ENCODE measurements around the gene EPHA4. TPM values are rescaled to one million over a fixed set of nuclear protein-coding genes. Genes with fewer than 3 reads are reported as not detected.

Gene EPHA4
- total RNA-seq, 1 donor from 2014 or later: 31.9 TPM

DNA sequence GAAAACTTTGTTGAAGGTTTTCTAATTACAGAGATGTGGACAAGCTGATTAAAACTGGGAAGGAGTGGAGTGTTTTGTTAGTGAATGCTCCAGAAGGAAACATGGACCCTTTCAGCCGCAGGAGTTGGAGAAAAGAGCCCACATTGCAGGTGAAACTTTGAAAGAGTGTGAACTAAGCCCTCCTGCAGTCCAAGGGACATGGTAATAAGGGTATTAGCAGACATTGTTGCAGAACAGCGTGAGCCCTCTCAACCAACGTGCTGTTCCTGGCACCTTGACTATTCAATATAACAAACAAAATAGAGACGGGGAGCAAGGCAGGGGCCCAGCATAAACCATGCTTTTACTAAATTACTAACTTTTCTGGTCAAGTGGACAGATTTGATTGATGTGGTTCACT is 122.7 kb downstream of the EPHA4 start:
- Histone ChIP-seq H3K4me3 (no peak overlapping the region), H3K4me1 (peaks cover 14% of the 10 kb centered on the region), H3K27ac (no peak overlapping the region), H3K9me3 (no peaks in the 10 kb centered on the region), H3K36me3 (no peaks in the 10 kb centered on the region), H3K27me3 (no peaks in the 10 kb centered on the region)
- DNase-seq (no peak), ATAC-seq (no peak)
- intact Hi-C loops (cut with DNase I): no loop called here
- TF ChIP-seq, protein P1, sequence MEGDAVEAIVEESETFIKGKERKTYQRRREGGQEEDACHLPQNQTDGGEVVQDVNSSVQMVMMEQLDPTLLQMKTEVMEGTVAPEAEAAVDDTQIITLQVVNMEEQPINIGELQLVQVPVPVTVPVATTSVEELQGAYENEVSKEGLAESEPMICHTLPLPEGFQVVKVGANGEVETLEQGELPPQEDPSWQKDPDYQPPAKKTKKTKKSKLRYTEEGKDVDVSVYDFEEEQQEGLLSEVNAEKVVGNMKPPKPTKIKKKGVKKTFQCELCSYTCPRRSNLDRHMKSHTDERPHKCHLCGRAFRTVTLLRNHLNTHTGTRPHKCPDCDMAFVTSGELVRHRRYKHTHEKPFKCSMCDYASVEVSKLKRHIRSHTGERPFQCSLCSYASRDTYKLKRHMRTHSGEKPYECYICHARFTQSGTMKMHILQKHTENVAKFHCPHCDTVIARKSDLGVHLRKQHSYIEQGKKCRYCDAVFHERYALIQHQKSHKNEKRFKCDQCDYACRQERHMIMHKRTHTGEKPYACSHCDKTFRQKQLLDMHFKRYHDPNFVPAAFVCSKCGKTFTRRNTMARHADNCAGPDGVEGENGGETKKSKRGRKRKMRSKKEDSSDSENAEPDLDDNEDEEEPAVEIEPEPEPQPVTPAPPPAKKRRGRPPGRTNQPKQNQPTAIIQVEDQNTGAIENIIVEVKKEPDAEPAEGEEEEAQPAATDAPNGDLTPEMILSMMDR (IDR thresholded peaks at IDR 0.05): no peak

DNA sequence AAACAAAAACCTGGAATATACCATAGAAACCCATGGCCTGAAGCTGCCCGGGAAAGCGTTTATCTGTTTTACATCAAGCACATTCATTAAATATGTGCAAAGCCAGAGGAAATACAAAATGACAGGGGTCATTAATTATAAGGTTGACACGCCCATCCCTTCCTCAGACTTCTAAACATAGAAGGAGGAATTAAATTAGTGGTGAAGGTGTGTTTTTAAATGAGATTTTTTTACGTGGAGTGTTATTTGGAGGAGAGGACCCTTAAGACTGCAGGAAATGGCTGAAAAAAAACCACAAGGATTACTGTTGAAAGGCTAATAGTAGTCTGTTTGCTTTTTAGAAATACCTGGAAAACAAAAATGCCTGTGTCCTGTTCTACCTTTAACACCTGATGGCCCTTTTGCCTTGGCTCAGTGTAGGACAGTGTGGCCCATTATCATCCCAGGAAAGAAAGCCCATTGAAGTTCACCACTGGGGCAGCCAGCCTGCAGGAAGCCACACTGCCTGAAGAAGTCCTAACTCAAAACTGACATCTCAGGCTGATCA is 123.2 kb downstream of the EPHA4 start:
- intact Hi-C loops (cut with DNase I): no loop called here
- H3K4me1 ChIP-seq: peaks cover 14% of the 10 kb centered on the region
- H3K4me3 ChIP-seq: no peak overlapping the region
- no peaks in the 10 kb centered on the region for H3K27me3 ChIP-seq
- ATAC-seq (no peak), DNase-seq (no peak)
- H3K9me3 ChIP-seq: no peaks in the 10 kb centered on the region
- H3K27ac ChIP-seq: no peak overlapping the region
- no peaks in the 10 kb centered on the region for H3K36me3 ChIP-seq
- TF ChIP-seq, protein P1 (IDR thresholded peaks at IDR 0.05): no peak

DNA sequence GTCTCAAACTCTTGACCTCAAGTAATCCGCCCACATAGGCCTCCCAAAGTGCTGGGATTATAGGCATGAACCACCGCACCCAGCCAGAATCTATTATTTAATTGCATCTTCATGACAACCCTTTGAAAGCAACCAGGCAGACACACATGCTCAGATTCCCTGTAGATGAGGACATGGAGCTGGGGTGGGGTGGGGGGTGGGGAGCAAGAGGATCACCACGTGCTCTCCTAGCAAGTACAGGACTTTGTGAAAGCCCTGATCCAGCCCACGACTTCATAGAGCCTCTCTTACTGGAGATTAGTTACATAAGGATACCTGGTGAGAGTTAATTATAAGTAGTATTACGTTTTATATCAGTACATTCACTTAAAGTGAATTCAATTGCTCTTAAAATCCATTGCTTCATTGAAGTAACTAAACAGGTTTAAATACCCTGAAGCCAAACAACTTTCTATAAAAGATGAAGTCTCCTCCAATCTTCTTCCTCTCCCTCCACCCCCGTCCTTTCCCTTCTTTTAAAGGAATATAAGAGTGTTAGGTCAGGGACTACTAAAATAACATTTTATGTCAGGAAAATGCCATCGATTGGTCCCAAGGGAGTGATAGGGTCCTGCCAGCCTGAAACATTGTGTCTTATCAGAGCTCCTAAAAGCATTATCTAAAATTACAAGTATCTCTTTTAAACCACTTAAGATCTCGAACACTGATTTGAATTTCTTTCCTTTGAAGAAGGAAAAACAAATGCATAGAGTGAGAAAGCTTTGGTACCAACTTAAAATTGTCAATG is 123.9 kb downstream of the EPHA4 start:
- H3K4me1 ChIP-seq: peaks cover 19% of the 10 kb centered on the region
- ATAC-seq: peak; percentile 72
- H3K9me3 ChIP-seq: no peaks in the 10 kb centered on the region
- no peaks in the 10 kb centered on the region for H3K36me3 ChIP-seq
- no peaks in the 10 kb centered on the region for H3K27me3 ChIP-seq
- TF ChIP-seq, protein P1 (IDR thresholded peaks at IDR 0.05): no peak
- intact Hi-C loops (cut with DNase I): no loop called here
- no peak overlapping the region for H3K27ac ChIP-seq
- no peak for DNase-seq
- no peak overlapping the region for H3K4me3 ChIP-seq

DNA sequence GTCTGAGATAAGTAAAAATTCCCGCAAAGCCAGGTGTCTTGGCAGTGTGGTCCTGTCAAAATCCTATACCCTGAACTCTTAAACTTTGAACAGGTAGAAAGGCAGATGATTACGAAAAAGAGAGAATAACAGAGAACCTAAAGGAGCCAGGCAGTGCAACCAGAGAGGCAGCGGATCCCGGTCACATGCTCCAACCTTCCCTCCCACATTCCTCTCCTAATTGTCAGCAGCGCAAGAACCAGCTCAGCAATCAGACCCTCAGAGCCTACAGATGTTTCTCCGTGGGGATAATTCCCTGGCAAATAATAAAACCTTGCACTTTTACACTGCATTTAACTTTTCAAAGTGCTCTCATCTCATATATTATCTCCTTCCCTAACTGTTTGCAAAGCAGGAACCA is 124.8 kb downstream of the EPHA4 start:
- no peak overlapping the region for H3K27ac ChIP-seq
- TF ChIP-seq, protein P1 (IDR thresholded peaks at IDR 0.05): no peak
- H3K4me3 ChIP-seq: no peak overlapping the region
- peaks cover 5% of the 10 kb centered on the region for H3K36me3 ChIP-seq
- no peak for ATAC-seq
- H3K9me3 ChIP-seq: no peaks in the 10 kb centered on the region
- H3K4me1 ChIP-seq: peaks cover 19% of the 10 kb centered on the region
- H3K27me3 ChIP-seq: no peaks in the 10 kb centered on the region
- no peak for DNase-seq
- intact Hi-C loops (cut with DNase I): no loop called here

DNA sequence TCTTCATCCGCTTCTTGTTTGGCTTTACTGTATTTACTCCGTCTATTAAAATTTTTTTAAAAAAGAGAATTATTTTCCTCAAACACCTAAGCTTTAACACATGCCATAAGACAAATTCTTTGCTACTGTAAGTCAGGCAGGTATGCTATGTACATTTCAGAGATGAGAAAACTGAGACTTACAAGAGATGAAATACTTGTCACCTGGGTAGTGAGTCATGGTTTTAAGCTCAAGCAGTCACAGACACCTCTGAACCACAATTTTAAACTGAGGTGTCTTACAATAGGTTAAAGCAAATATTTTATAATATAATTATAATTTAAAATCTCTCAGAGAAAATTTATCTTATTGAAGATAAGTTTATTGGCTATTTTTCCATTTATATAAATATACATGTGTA is 126.0 kb downstream of the EPHA4 start:
- DNase-seq (no peak), ATAC-seq (no peak)
- intact Hi-C loops (cut with DNase I): no loop called here
- H3K27me3 ChIP-seq: no peaks in the 10 kb centered on the region
- TF ChIP-seq, protein P1 (IDR thresholded peaks at IDR 0.05): no peak
- peaks cover 19% of the 10 kb centered on the region for H3K4me1 ChIP-seq
- peaks cover 10% of the 10 kb centered on the region for H3K36me3 ChIP-seq
- no peak overlapping the region for H3K4me3 ChIP-seq
- H3K9me3 ChIP-seq: no peaks in the 10 kb centered on the region
- H3K27ac ChIP-seq: no peak overlapping the region

Data from upper lobe of right lung (tissue), 1 donor.